GM21825 (cell line): ENCODE data around the gene KLRG1.

ENCODE experiments used
- ATAC-seq: cut with Tn5 transposase; IDR thresholded peaks from one replicate; pipeline ENCODE4 v1.9.1; 2021; ENCODE audit warnings: mild to moderate bottlenecking, moderate library complexity; ENCODE audit not compliant: unreplicated experiment

KLRG1 gene

GRCh38 chr12:8989413-8989812 lies at the start of gene KLRG1:
Gene KLRG1, plus strand, starts transcription at chr12:8989546. Its CDS starts 90 bp downstream, at chr12:8989636.
- no peak for ATAC-seq

GRCh38 chr12:8941691-8942478 lies 47.5 kb upstream of the KLRG1 start:
- ATAC-seq: no peak

- ATAC-seq: no peak
Observed at GRCh38 chr12:8943565-8944186, 45.7 kb upstream of the KLRG1 start.

- ATAC-seq: no peak
Observed at GRCh38 chr12:8946733-8947132, 42.6 kb upstream of the KLRG1 start.

GRCh38 chr12:8947737-8948136 lies 41.6 kb upstream of the KLRG1 start:
- ATAC-seq: no peak

GRCh38 chr12:8948701-8949341 lies 40.5 kb upstream of the KLRG1 start:
- no peak for ATAC-seq

GRCh38 chr12:8949342-8950220 lies 39.8 kb upstream of the KLRG1 start, which contains the start of gene M6PR:
Gene M6PR, minus strand, starts transcription at chr12:8949645. Its CDS starts 3,241 bp downstream, at chr12:8946404.
- peak; percentile 81 for ATAC-seq

GRCh38 chr12:8950221-8950527 lies 39.2 kb upstream of the KLRG1 start:
- no peak for ATAC-seq

- no peak for ATAC-seq
Observed at GRCh38 chr12:8950702-8951478, 38.5 kb upstream of the KLRG1 start.

- no peak for ATAC-seq
Observed at GRCh38 chr12:8951744-8952143, 37.6 kb upstream of the KLRG1 start.

- ATAC-seq: no peak
Observed at GRCh38 chr12:8953773-8954402, 35.5 kb upstream of the KLRG1 start.

- no peak for ATAC-seq
Observed at GRCh38 chr12:8956073-8956472, 33.3 kb upstream of the KLRG1 start.

- no peak for ATAC-seq
Observed at GRCh38 chr12:8956772-8957171, 32.6 kb upstream of the KLRG1 start.

- no peak for ATAC-seq
Observed at GRCh38 chr12:8957561-8957960, 31.8 kb upstream of the KLRG1 start.

- no peak for ATAC-seq
Observed at GRCh38 chr12:8958066-8958465, 31.3 kb upstream of the KLRG1 start.

- ATAC-seq: no peak
Observed at GRCh38 chr12:8960176-8960575, 29.2 kb upstream of the KLRG1 start.

- ATAC-seq: no peak
Observed at GRCh38 chr12:8968761-8969160, 20.6 kb upstream of the KLRG1 start.

- ATAC-seq: no peak
Observed at GRCh38 chr12:8969861-8970411, 19.4 kb upstream of the KLRG1 start.

GRCh38 chr12:8970432-8970831 lies 18.9 kb upstream of the KLRG1 start:
- no peak for ATAC-seq

GRCh38 chr12:8980137-8980536 lies 9.2 kb upstream of the KLRG1 start:
- ATAC-seq: no peak
